Erythroblast (primary cell): ENCODE results near the gene ZNF236.

Experiments
- GATA1 ChIP-seq: IDR thresholded peaks from 2 replicates; pipeline ENCODE4 v1.6.1; 2011; ENCODE audit warnings: low read depth, mild to moderate bottlenecking, control low read depth, low read length, moderate library complexity
- POLR2A ChIP-seq: IDR thresholded peaks from 2 replicates; pipeline ENCODE4 v1.6.1; 2011; ENCODE audit warnings: mild to moderate bottlenecking, low read length

DNA sequence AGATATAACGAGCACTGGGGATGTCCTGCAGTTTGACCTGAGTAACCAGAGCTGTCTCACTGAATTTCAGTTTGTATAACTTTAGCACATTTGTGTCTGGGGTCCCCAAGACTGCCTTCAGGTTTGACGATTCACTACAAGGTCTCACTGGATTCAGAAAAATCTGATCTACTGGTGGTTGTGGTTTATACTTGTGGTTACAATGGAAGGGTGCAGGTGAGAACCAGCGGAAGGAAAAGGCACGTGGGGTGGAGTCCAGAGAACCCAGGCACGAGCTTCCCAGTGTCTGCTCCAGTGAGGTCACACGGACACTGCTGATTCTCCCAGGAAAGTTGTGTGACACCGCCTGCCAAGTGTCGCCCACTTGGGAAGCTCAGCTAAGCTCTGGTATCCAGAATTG, 126.0 kb downstream of the ZNF236 start:
- TF ChIP-seq POLR2A (no peak), GATA1 (no peak)
